Measurements from ENCODE around the gene HDAC4. TPM values are rescaled to one million over a fixed set of nuclear protein-coding genes. Genes with fewer than 3 reads are reported as not detected.

HDAC4 gene
- total RNA-seq, 1 donor from 2014 or later, result 11.8 TPM

GRCh38 chr2:239151201-239152131, 249.4 kb downstream of the HDAC4 start:
- H3K4me3 ChIP-seq (ENCODE audit: insufficient read depth, low read depth, low read length), result no peak overlapping the region
- Mint-ChIP-seq H3K27me3 (ENCODE audit: low read depth, unreplicated experiment) (peaks cover 2% of the 10 kb centered on the region), H3K36me3 (ENCODE audit: low read depth, unreplicated experiment) (peaks cover 12% of the 10 kb centered on the region), H3K9me3 (ENCODE audit: unreplicated experiment) (no peaks in the 10 kb centered on the region), H3K4me1 (ENCODE audit: low read depth, unreplicated experiment) (no peaks in the 10 kb centered on the region), H3K4me3 (ENCODE audit: unreplicated experiment) (no peak overlapping the region), H3K27ac (ENCODE audit: unreplicated experiment) (no peak overlapping the region)
- H3K9ac ChIP-seq (ENCODE audit: low read length), result no peak overlapping the region
- H3K4me2 ChIP-seq (ENCODE audit: low read length), result no peak overlapping the region
- FAIRE-seq, result no peak
- no peak overlapping the region for H2AFZ ChIP-seq (ENCODE audit: low read depth, low read length)
- H3K4me1 ChIP-seq (ENCODE audit: insufficient read depth, low read length), result no peaks in the 10 kb centered on the region
- H3K79me2 ChIP-seq (ENCODE audit: insufficient read depth, low read length), result no peaks in the 10 kb centered on the region
- DNase-seq (ENCODE audit: low read depth), result no peak
- no peaks in the 10 kb centered on the region for H3K9me3 ChIP-seq (ENCODE audit: insufficient read depth, low read depth, low read length)
- TF ChIP-seq, protein P1, sequence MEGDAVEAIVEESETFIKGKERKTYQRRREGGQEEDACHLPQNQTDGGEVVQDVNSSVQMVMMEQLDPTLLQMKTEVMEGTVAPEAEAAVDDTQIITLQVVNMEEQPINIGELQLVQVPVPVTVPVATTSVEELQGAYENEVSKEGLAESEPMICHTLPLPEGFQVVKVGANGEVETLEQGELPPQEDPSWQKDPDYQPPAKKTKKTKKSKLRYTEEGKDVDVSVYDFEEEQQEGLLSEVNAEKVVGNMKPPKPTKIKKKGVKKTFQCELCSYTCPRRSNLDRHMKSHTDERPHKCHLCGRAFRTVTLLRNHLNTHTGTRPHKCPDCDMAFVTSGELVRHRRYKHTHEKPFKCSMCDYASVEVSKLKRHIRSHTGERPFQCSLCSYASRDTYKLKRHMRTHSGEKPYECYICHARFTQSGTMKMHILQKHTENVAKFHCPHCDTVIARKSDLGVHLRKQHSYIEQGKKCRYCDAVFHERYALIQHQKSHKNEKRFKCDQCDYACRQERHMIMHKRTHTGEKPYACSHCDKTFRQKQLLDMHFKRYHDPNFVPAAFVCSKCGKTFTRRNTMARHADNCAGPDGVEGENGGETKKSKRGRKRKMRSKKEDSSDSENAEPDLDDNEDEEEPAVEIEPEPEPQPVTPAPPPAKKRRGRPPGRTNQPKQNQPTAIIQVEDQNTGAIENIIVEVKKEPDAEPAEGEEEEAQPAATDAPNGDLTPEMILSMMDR (IDR thresholded peaks at IDR 0.05; ENCODE audit: insufficient read depth, low read depth, low read length), result no peak
- TF ChIP-seq EZH2 (IDR thresholded peaks at IDR 0.05; ENCODE audit: insufficient read depth, low read length), result no peak
- H3K36me3 ChIP-seq (ENCODE audit: insufficient read depth, low read length), result no peaks in the 10 kb centered on the region
- H3K27ac ChIP-seq (ENCODE audit: low read depth, low read length), result no peak overlapping the region
- no peaks in the 10 kb centered on the region for H4K20me1 ChIP-seq (ENCODE audit: insufficient read depth, low read length)
- H3K27me3 ChIP-seq (ENCODE audit: insufficient read depth, low read length), result no peaks in the 10 kb centered on the region

GRCh38 chr2:239150125-239151011, 250.5 kb downstream of the HDAC4 start:
- Histone ChIP-seq H3K9me3 (ENCODE audit: insufficient read depth, low read depth, low read length) (no peaks in the 10 kb centered on the region), H3K4me1 (ENCODE audit: insufficient read depth, low read length) (no peaks in the 10 kb centered on the region), H2AFZ (ENCODE audit: low read depth, low read length) (no peak overlapping the region), H3K27ac (ENCODE audit: low read depth, low read length) (no peak overlapping the region), H3K9ac (ENCODE audit: low read length) (no peak overlapping the region), H3K4me2 (ENCODE audit: low read length) (no peak overlapping the region), H3K27me3 (ENCODE audit: insufficient read depth, low read length) (no peaks in the 10 kb centered on the region), H3K79me2 (ENCODE audit: insufficient read depth, low read length) (no peaks in the 10 kb centered on the region), H3K4me3 (ENCODE audit: insufficient read depth, low read depth, low read length) (no peak overlapping the region), H3K36me3 (ENCODE audit: insufficient read depth, low read length) (no peaks in the 10 kb centered on the region), H4K20me1 (ENCODE audit: insufficient read depth, low read length) (no peaks in the 10 kb centered on the region)
- Mint-ChIP-seq H3K27ac (ENCODE audit: unreplicated experiment) (no peak overlapping the region), H3K36me3 (ENCODE audit: low read depth, unreplicated experiment) (peaks cover 12% of the 10 kb centered on the region), H3K4me3 (ENCODE audit: unreplicated experiment) (no peak overlapping the region), H3K4me1 (ENCODE audit: low read depth, unreplicated experiment) (no peaks in the 10 kb centered on the region), H3K9me3 (ENCODE audit: unreplicated experiment) (no peaks in the 10 kb centered on the region), H3K27me3 (ENCODE audit: low read depth, unreplicated experiment) (peaks cover 2% of the 10 kb centered on the region)
- TF ChIP-seq, protein P1 (IDR thresholded peaks at IDR 0.05; ENCODE audit: insufficient read depth, low read depth, low read length), result no peak
- DNase-seq (ENCODE audit: low read depth), result no peak
- FAIRE-seq, result no peak
